ENCODE data around the gene ROBO1. TPM values are rescaled to one million over a fixed set of nuclear protein-coding genes. Genes with fewer than 3 reads are reported as not detected.

Gene ROBO1
- total and polyA plus RNA-seq, 4 donors = 1.0 to 30.3 (median 3.9) TPM

GRCh38 chr3:78802562-78802930 is 965.3 kb downstream of the ROBO1 start:
- Histone ChIP-seq H3K27me3 (ENCODE audit: control insufficient read depth in 4 of 4, insufficient read depth in 4 of 4, low read length in 3 of 4) (no peaks in the 10 kb centered on the region), H3K9ac (ENCODE audit: low read depth in 1 of 2, low read length in 2 of 2) (no peak overlapping the region), H3K4me3 (ENCODE audit: low read depth in 1 of 3, low read length in 3 of 3) (no peak overlapping the region), H3K9me3 (ENCODE audit: control insufficient read depth in 4 of 4, low read length in 3 of 4) (no peaks in the 10 kb centered on the region), H3K27ac (ENCODE audit: low read depth in 1 of 2, low read length in 2 of 2) (no peak overlapping the region), H3K36me3 (ENCODE audit: control insufficient read depth in 4 of 4, insufficient read depth in 3 of 4, low read depth in 1 of 4, low read length in 3 of 4) (no peaks in the 10 kb centered on the region), H3K4me1 (ENCODE audit: control insufficient read depth in 4 of 4, insufficient read depth in 4 of 4, low read length in 3 of 4) (no peaks in the 10 kb centered on the region)
- DNase-seq (ENCODE audit: low spot score) = no peak
- whole genome bisulfite sequencing = 89% methylated on average over 1 of the region's 1 CpG
- no peak for TF ChIP-seq JUND (IDR thresholded peaks at IDR 0.05)
- TF ChIP-seq RXRA (IDR thresholded peaks at IDR 0.05) = no peak
- no peak for TF ChIP-seq FOXA1 (IDR thresholded peaks at IDR 0.05)
- TF ChIP-seq ZBTB33 (IDR thresholded peaks at IDR 0.05) = no peak
- TF ChIP-seq EGR1 (IDR thresholded peaks at IDR 0.05; ENCODE audit: low read depth in 2 of 2) = no peak
- TF ChIP-seq SP1 (IDR thresholded peaks at IDR 0.05) = no peak
- no peak for TF ChIP-seq MAX (IDR thresholded peaks at IDR 0.05)
- no peak for TF ChIP-seq CTCF (IDR thresholded peaks at IDR 0.05; ENCODE audit: low read depth, low read length, missing input control)
- TF ChIP-seq TAF1 (conservative IDR thresholded peaks at IDR 0.05) = no peak

GRCh38 chr3:78801926-78802561 is 965.8 kb downstream of the ROBO1 start:
- no peak overlapping the region for H3K27ac ChIP-seq (ENCODE audit: low read depth in 1 of 2, low read length in 2 of 2)
- no peak overlapping the region for H3K9ac ChIP-seq (ENCODE audit: low read depth in 1 of 2, low read length in 2 of 2)
- DNase-seq (ENCODE audit: low spot score) = no peak
- no peaks in the 10 kb centered on the region for H3K4me1 ChIP-seq (ENCODE audit: control insufficient read depth in 4 of 4, insufficient read depth in 4 of 4, low read length in 3 of 4)
- H3K9me3 ChIP-seq (ENCODE audit: control insufficient read depth in 4 of 4, low read length in 3 of 4) = no peaks in the 10 kb centered on the region
- H3K4me3 ChIP-seq (ENCODE audit: low read depth in 1 of 3, low read length in 3 of 3) = no peak overlapping the region
- no peaks in the 10 kb centered on the region for H3K27me3 ChIP-seq (ENCODE audit: control insufficient read depth in 4 of 4, insufficient read depth in 4 of 4, low read length in 3 of 4)
- no peak for TF ChIP-seq GABPA (IDR thresholded peaks at IDR 0.05 in 1 of 2, conservative IDR thresholded peaks at IDR 0.05 in 1 of 2)
- TF ChIP-seq RXRA (IDR thresholded peaks at IDR 0.05) = no peak
- TF ChIP-seq SP1 (IDR thresholded peaks at IDR 0.05) = no peak
- no peak for TF ChIP-seq YY1 (IDR thresholded peaks at IDR 0.05)
- TF ChIP-seq FOXA2 (IDR thresholded peaks at IDR 0.05) = no peak
- no peak for TF ChIP-seq EGR1 (IDR thresholded peaks at IDR 0.05; ENCODE audit: low read depth in 2 of 2)
- no peak for TF ChIP-seq ATF3 (IDR thresholded peaks at IDR 0.05)
- TF ChIP-seq FOXA1 (IDR thresholded peaks at IDR 0.05) = no peak
- no peak for TF ChIP-seq JUND (IDR thresholded peaks at IDR 0.05)
- no peak for TF ChIP-seq ZBTB33 (IDR thresholded peaks at IDR 0.05)
- no peak for TF ChIP-seq HNF4G (IDR thresholded peaks at IDR 0.05)
- TF ChIP-seq NR2F2 (IDR thresholded peaks at IDR 0.05) = no peak
- TF ChIP-seq RAD21 (IDR thresholded peaks at IDR 0.05) = no peak
- no peaks in the 10 kb centered on the region for H3K36me3 ChIP-seq (ENCODE audit: control insufficient read depth in 4 of 4, insufficient read depth in 3 of 4, low read depth in 1 of 4, low read length in 3 of 4)
